ENCODE results near the gene KRT10. TPM values are rescaled to one million over a fixed set of nuclear protein-coding genes. Genes with fewer than 3 reads are reported as not detected.

Gene KRT10
- total RNA-seq, 1 experiment from 2014 or later: 24.8 TPM

- Histone ChIP-seq H3K36me3 (ENCODE audit: low read depth, low read length) (no peaks in the 10 kb centered on the region), H3F3A (ENCODE audit: low read length, unreplicated experiment) (no peaks in the 10 kb centered on the region), H3K9me2 (replicated peaks; ENCODE audit: low read length) (no peaks in the 10 kb centered on the region), H3K4me1 (ENCODE audit: insufficient read depth, low read length) (no peaks in the 10 kb centered on the region), H4K20me1 (ENCODE audit: low read length) (no peaks in the 10 kb centered on the region), H3K4me2 (ENCODE audit: low read length) (no peak overlapping the region), H3K27ac (ENCODE audit: low read length) (no peak overlapping the region), H3K4me3 (ENCODE audit: low read length) (no peak overlapping the region), H3K9ac (ENCODE audit: low read length) (no peak overlapping the region), H3K9me3 (ENCODE audit: low read length) (no peaks in the 10 kb centered on the region), H3K79me2 (ENCODE audit: low read length) (no peaks in the 10 kb centered on the region), H2AFZ (ENCODE audit: low read length) (no peak overlapping the region), H3K27me3 (ENCODE audit: low read length) (no peaks in the 10 kb centered on the region)
- no TSS peak for BruUV-seq (replicated peaks)
- CTCF ChIA-PET: no interaction called here
- DNase-seq (no peak), ATAC-seq (no peak)
- TF ChIP-seq EZH2 (IDR thresholded peaks at IDR 0.05; ENCODE audit: low read length, unreplicated experiment) (no peak), CTCF (conservative IDR thresholded peaks at IDR 0.05; ENCODE audit: low read depth, low read length) (no peak)
- POLR2A ChIA-PET (ENCODE audit: unreplicated experiment): no interaction called here
- intact Hi-C loops (cut with micrococcal nuclease): no loop called here
These were observed 44.0 kb downstream of the KRT10 start for GRCh38 chr17:40778461-40778860.

- DNase-seq: no peak
- CTCF ChIA-PET: no interaction called here
- TF ChIP-seq CTCF (conservative IDR thresholded peaks at IDR 0.05; ENCODE audit: low read depth, low read length) (no peak), EZH2 (IDR thresholded peaks at IDR 0.05; ENCODE audit: low read length, unreplicated experiment) (no peak)
- no peak for ATAC-seq
- Histone ChIP-seq H3K27me3 (ENCODE audit: low read length) (no peaks in the 10 kb centered on the region), H2AFZ (ENCODE audit: low read length) (no peak overlapping the region), H3K4me2 (ENCODE audit: low read length) (no peak overlapping the region), H3K4me1 (ENCODE audit: insufficient read depth, low read length) (no peaks in the 10 kb centered on the region), H3F3A (ENCODE audit: low read length, unreplicated experiment) (no peaks in the 10 kb centered on the region), H3K4me3 (ENCODE audit: low read length) (no peak overlapping the region), H3K9me2 (replicated peaks; ENCODE audit: low read length) (no peaks in the 10 kb centered on the region), H4K20me1 (ENCODE audit: low read length) (no peaks in the 10 kb centered on the region), H3K9ac (ENCODE audit: low read length) (no peak overlapping the region), H3K36me3 (ENCODE audit: low read depth, low read length) (no peaks in the 10 kb centered on the region), H3K27ac (ENCODE audit: low read length) (no peak overlapping the region), H3K79me2 (ENCODE audit: low read length) (no peaks in the 10 kb centered on the region), H3K9me3 (ENCODE audit: low read length) (no peaks in the 10 kb centered on the region)
- intact Hi-C loops (cut with micrococcal nuclease): no loop called here
- POLR2A ChIA-PET (ENCODE audit: unreplicated experiment): no interaction called here
- no TSS peak for BruUV-seq (replicated peaks)
These were observed 44.4 kb downstream of the KRT10 start for GRCh38 chr17:40777971-40778370.

- POLR2A ChIA-PET (ENCODE audit: unreplicated experiment): no interaction called here
- Histone ChIP-seq H4K20me1 (ENCODE audit: low read length) (no peaks in the 10 kb centered on the region), H3K9me2 (replicated peaks; ENCODE audit: low read length) (no peaks in the 10 kb centered on the region), H2AFZ (ENCODE audit: low read length) (no peak overlapping the region), H3K27ac (ENCODE audit: low read length) (no peak overlapping the region), H3K4me3 (ENCODE audit: low read length) (no peak overlapping the region), H3K4me2 (ENCODE audit: low read length) (no peak overlapping the region), H3K9me3 (ENCODE audit: low read length) (no peaks in the 10 kb centered on the region), H3K27me3 (ENCODE audit: low read length) (no peaks in the 10 kb centered on the region), H3K79me2 (ENCODE audit: low read length) (no peaks in the 10 kb centered on the region), H3K36me3 (ENCODE audit: low read depth, low read length) (no peaks in the 10 kb centered on the region), H3F3A (ENCODE audit: low read length, unreplicated experiment) (no peaks in the 10 kb centered on the region), H3K4me1 (ENCODE audit: insufficient read depth, low read length) (no peaks in the 10 kb centered on the region), H3K9ac (ENCODE audit: low read length) (no peak overlapping the region)
- no peak for DNase-seq
- TF ChIP-seq EZH2phosphoT487 (IDR thresholded peaks at IDR 0.05; ENCODE audit: borderline replicate concordance, low read length) (no peak), CTCF (conservative IDR thresholded peaks at IDR 0.05; ENCODE audit: low read depth, low read length) (no peak), EZH2 (IDR thresholded peaks at IDR 0.05; ENCODE audit: low read length, unreplicated experiment) (no peak)
- ATAC-seq: no peak
- intact Hi-C loops (cut with micrococcal nuclease): no loop called here
- CTCF ChIA-PET: no interaction called here
- BruUV-seq (replicated peaks): no TSS peak
These were observed 45.0 kb downstream of the KRT10 start for GRCh38 chr17:40777459-40777858.
